ENCODE results near the gene ZNF770. TPM values are rescaled to one million over a fixed set of nuclear protein-coding genes. Genes with fewer than 3 reads are reported as not detected.

Gene ZNF770
- total RNA-seq, 1 experiment from 2014 or later, result 34.0 TPM

DNA sequence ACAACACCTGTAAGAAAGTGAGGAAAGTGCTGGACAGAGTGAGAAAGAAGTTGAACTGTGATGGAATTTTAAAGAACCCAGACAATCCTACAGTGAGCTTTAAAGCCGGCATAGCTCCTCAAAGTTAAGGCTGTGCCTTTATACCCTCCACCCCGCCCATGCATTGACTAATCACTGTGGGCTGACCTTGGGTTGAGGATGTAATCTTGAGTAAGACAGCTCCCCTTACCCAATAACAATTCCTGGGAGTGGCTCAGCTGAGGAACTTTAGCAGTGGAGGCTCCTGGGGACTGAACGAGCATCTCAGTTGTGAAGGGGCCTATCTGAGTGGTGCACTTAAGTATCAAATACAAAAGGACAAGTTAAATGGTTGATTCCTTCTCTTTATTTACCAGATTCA, 35.7 kb upstream of the ZNF770 start:
- Histone ChIP-seq H3K4me3 (no peak overlapping the region), H3K4me2 (peak overlapping the region; percentile 43), H3K9me3 (ENCODE audit: insufficient read depth, low read depth) (no peaks in the 10 kb centered on the region), H3K27ac (peak overlapping the region; percentile 41; the same call in 1 of the 2 replicates), H3K36me3 (ENCODE audit: low read depth) (no peaks in the 10 kb centered on the region), H3K79me2 (ENCODE audit: low read depth) (no peaks in the 10 kb centered on the region), H3K4me1 (replicated peaks; ENCODE audit: insufficient read depth) (peaks cover 14% of the 10 kb centered on the region), H3F3A (ENCODE audit: insufficient read depth, low read depth) (no peaks in the 10 kb centered on the region), H3K9me2 (ENCODE audit: insufficient read depth) (no peaks in the 10 kb centered on the region), H4K20me1 (ENCODE audit: insufficient read depth) (no peaks in the 10 kb centered on the region), H2AFZ (no peak overlapping the region), H3K27me3 (ENCODE audit: insufficient read depth, low read depth) (no peaks in the 10 kb centered on the region)
- POLR2A ChIA-PET (ENCODE audit: unreplicated experiment), result interaction anchor here (0.7 kb wide), 1 partner anchor 19 kb away, joined by 5 read pairs; no protein-coding TSS in a partner anchor
- intact Hi-C loops (cut with micrococcal nuclease; ENCODE audit: unreplicated experiment), result no loop called here
- peak in 1 of 2 experiments; percentile 43 for DNase-seq
- CTCF ChIA-PET, result no interaction called here
- no peak for TF ChIP-seq CTCF (conservative IDR thresholded peaks at IDR 0.05)
- no peak for TF ChIP-seq EZH2 (IDR thresholded peaks at IDR 0.05; ENCODE audit: low read depth)
- no TSS peak for BruUV-seq (replicated peaks)

GRCh38 chr15:35020974-35021373, 32.9 kb upstream of the ZNF770 start:
- CTCF ChIA-PET, result no interaction called here

More at GRCh38 chr15:35020974-35021373, 32.9 kb upstream of the ZNF770 start:
- H3F3A ChIP-seq (ENCODE audit: insufficient read depth, low read depth), result no peaks in the 10 kb centered on the region
- H3K27ac ChIP-seq, result no peak overlapping the region
- no peak overlapping the region for H3K4me2 ChIP-seq
- no peaks in the 10 kb centered on the region for H4K20me1 ChIP-seq (ENCODE audit: insufficient read depth)
- intact Hi-C loops (cut with micrococcal nuclease; ENCODE audit: unreplicated experiment), result no loop called here
- H3K79me2 ChIP-seq (ENCODE audit: low read depth), result no peaks in the 10 kb centered on the region
- POLR2A ChIA-PET (ENCODE audit: unreplicated experiment), result no interaction called here
- no peaks in the 10 kb centered on the region for H3K9me2 ChIP-seq (ENCODE audit: insufficient read depth)
- no peak overlapping the region for H2AFZ ChIP-seq
- TF ChIP-seq CTCF (conservative IDR thresholded peaks at IDR 0.05) (no peak), EZH2 (IDR thresholded peaks at IDR 0.05; ENCODE audit: low read depth) (no peak)
- no peaks in the 10 kb centered on the region for H3K36me3 ChIP-seq (ENCODE audit: low read depth)
- H3K4me3 ChIP-seq, result no peak overlapping the region
- H3K4me1 ChIP-seq (replicated peaks; ENCODE audit: insufficient read depth), result peaks cover 14% of the 10 kb centered on the region
- H3K9me3 ChIP-seq (ENCODE audit: insufficient read depth, low read depth), result no peaks in the 10 kb centered on the region
- no peak for DNase-seq
- no peaks in the 10 kb centered on the region for H3K27me3 ChIP-seq (ENCODE audit: insufficient read depth, low read depth)
- BruUV-seq (replicated peaks), result no TSS peak

Data from PC-9 (cell line).